Measurements from ENCODE around the gene TNFSF13B. TPM values are rescaled to one million over a fixed set of nuclear protein-coding genes. Genes with fewer than 3 reads are reported as not detected.

Gene TNFSF13B
- polyA plus RNA-seq, 4 donors = 2.6 to 6.9 (median 3.9) TPM

DNA sequence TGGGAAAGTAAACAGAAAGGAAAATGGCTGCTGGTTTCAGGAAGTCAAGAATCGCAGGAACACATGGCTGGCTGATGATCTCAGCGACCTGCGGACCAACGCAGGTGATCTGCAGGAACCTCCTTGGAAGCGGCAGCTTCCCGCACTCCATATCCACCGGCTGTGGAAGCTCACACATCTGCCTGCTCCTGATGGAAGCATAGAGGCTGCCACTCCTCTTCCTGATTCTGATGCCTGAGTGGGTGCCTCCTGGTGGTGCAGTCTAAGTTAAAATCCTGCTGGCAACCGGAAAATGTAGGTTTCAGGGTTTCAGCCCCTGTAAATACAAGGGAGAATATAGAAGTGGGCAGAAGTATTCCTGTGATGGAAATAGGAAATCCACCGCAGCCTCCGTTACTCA, 75.5 kb downstream of the TNFSF13B start:
- no peaks in the 10 kb centered on the region for H3K36me3 ChIP-seq (ENCODE audit: control insufficient read depth in 3 of 3, insufficient read depth in 2 of 3, low read depth in 1 of 3, low read length in 3 of 3)
- no peaks in the 10 kb centered on the region for H3K9me3 ChIP-seq (ENCODE audit: control insufficient read depth in 2 of 2, insufficient read depth in 1 of 2, low read depth in 1 of 2, low read length in 1 of 2)
- H3K4me3 ChIP-seq (ENCODE audit: low read depth in 1 of 3, low read length in 3 of 3) = no peak overlapping the region
- H3K27me3 ChIP-seq (ENCODE audit: control insufficient read depth in 3 of 3, insufficient read depth in 3 of 3, low read length in 3 of 3) = no peaks in the 10 kb centered on the region
- H3K4me1 ChIP-seq (ENCODE audit: control insufficient read depth in 3 of 3, insufficient read depth in 2 of 3, low read depth in 1 of 3, low read length in 2 of 3) = peaks cover 0 to 3% (median 0%) of the 10 kb centered on the region in 3 donors
- H3K27ac ChIP-seq (ENCODE audit: low read depth in 1 of 3, low read length in 2 of 3) = no peak overlapping the region
- 90 to 93% (median 93%) methylated on average over 10 of the region's 10 CpGs for WGBS, 3 donors
- FAIRE-seq (no peak), DNase-seq (no peak)

DNA sequence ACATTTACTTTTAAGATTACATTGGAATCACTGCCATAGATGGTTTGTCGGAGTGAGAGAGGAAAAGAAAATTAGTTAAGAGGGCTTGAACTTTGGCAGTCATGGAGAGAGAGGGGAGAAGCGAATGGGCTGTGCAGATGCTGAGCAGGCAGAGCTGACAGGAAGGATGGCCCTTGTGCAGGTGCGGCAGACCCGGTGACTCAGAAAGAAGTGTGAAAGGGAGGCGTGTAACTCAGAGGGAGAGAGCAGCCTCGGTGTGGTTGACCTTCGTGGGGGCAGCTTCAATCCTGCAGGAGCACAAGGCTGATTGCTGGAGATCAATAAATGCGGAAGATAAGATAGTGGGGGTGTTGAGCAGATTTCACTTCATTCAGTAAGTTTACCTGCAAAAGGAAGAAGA, 76.9 kb downstream of the TNFSF13B start:
- no peak overlapping the region for H3K27ac ChIP-seq (ENCODE audit: low read depth in 1 of 3, low read length in 2 of 3)
- FAIRE-seq = no peak
- no peaks in the 10 kb centered on the region for H3K27me3 ChIP-seq (ENCODE audit: control insufficient read depth in 3 of 3, insufficient read depth in 3 of 3, low read length in 3 of 3)
- H3K9me3 ChIP-seq (ENCODE audit: control insufficient read depth in 2 of 2, insufficient read depth in 1 of 2, low read depth in 1 of 2, low read length in 1 of 2) = no peaks in the 10 kb centered on the region
- H3K4me1 ChIP-seq (ENCODE audit: control insufficient read depth in 3 of 3, insufficient read depth in 2 of 3, low read depth in 1 of 3, low read length in 2 of 3) = peaks cover 0 to 3% (median 0%) of the 10 kb centered on the region in 3 donors
- no peak overlapping the region for H3K4me3 ChIP-seq (ENCODE audit: low read depth in 1 of 3, low read length in 3 of 3)
- 5 to 47% (median 25%) methylated on average over 8 of the region's 8 CpGs for WGBS, 3 donors
- no peaks in the 10 kb centered on the region for H3K36me3 ChIP-seq (ENCODE audit: control insufficient read depth in 3 of 3, insufficient read depth in 2 of 3, low read depth in 1 of 3, low read length in 3 of 3)
- peak; percentile 30 to 49 for DNase-seq

DNA sequence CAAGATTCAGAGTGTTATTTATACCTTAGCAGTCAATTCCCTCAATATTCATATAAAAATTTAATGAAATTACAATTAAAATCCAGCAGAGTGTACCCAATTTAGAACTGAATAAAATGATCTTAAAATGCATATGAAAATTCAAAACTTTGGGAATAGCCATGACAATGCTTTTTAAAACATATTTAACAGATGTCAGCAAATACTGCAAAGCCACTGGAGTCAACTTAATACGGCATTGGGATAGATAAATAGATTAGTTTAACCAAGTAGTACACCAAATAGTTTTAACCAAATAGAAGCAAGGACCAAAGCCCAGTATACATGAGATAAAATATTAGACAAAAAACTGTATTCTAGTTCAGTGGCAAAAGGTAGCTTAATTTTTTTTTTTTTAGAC, 79.8 kb downstream of the TNFSF13B start:
- DNase-seq (no peak), FAIRE-seq (no peak)
- 44 to 92% (median 84%) methylated on average over 1 of the region's 1 CpG for WGBS, 3 donors
- Histone ChIP-seq H3K9me3 (ENCODE audit: control insufficient read depth in 2 of 2, insufficient read depth in 1 of 2, low read depth in 1 of 2, low read length in 1 of 2) (no peaks in the 10 kb centered on the region), H3K27me3 (ENCODE audit: control insufficient read depth in 3 of 3, insufficient read depth in 3 of 3, low read length in 3 of 3) (no peaks in the 10 kb centered on the region), H3K27ac (ENCODE audit: low read depth in 1 of 3, low read length in 2 of 3) (no peak overlapping the region), H3K4me1 (ENCODE audit: control insufficient read depth in 3 of 3, insufficient read depth in 2 of 3, low read depth in 1 of 3, low read length in 2 of 3) (no peaks in the 10 kb centered on the region), H3K36me3 (ENCODE audit: control insufficient read depth in 3 of 3, insufficient read depth in 2 of 3, low read depth in 1 of 3, low read length in 3 of 3) (no peaks in the 10 kb centered on the region), H3K4me3 (ENCODE audit: low read depth in 1 of 3, low read length in 3 of 3) (no peak overlapping the region)

DNA sequence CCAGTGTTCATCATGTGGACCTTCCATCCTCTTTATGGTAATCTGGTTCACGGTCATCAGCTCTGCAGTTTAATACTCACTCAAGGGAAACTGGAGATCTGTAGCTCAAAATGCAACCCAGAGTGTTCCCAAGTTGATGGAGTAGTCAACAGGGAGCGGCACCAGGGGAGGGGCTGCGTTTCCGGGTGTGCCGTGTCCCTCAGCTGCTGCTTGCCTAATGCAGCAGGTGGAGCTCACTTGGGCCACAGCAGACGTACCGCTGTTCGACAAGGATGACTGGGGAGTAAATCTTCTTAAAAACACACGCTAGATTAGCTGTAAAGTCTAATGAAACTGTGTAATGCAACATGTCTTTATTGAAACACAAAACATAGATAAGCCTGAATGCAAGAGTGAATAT, 81.1 kb downstream of the TNFSF13B start:
- H3K36me3 ChIP-seq (ENCODE audit: control insufficient read depth in 3 of 3, insufficient read depth in 2 of 3, low read depth in 1 of 3, low read length in 3 of 3) = no peaks in the 10 kb centered on the region

DNA sequence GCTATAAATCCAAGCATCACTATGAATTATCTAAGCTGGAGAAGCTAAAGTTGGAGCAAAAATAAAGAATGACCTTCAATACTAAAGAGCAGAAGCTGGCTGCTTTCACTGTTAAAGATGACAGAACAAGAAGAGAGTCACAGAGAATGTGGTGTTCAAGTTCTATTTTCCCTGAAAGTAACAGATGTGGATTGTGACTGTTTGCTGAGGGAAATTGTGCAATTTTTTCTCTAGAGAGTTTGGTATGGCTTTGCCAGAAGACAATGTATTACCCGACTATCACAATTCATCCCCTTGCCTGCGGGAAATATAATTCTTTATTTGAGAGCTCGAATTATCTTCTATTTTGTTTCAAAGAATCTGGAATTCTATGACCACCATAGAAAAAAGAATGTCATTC, 83.1 kb downstream of the TNFSF13B start:
- H3K4me1 ChIP-seq (ENCODE audit: control insufficient read depth in 3 of 3, insufficient read depth in 2 of 3, low read depth in 1 of 3, low read length in 2 of 3) = no peaks in the 10 kb centered on the region
- H3K4me3 ChIP-seq (ENCODE audit: low read depth in 1 of 3, low read length in 3 of 3) = no peak overlapping the region
- FAIRE-seq (no peak), DNase-seq (no peak)
- 55 to 74% (median 68%) methylated on average over 3 of the region's 3 CpGs for WGBS, 3 donors
- H3K36me3 ChIP-seq (ENCODE audit: control insufficient read depth in 3 of 3, insufficient read depth in 2 of 3, low read depth in 1 of 3, low read length in 3 of 3) = no peaks in the 10 kb centered on the region
- H3K27me3 ChIP-seq (ENCODE audit: control insufficient read depth in 3 of 3, insufficient read depth in 3 of 3, low read length in 3 of 3) = no peaks in the 10 kb centered on the region
- no peak overlapping the region for H3K27ac ChIP-seq (ENCODE audit: low read depth in 1 of 3, low read length in 2 of 3)
- no peaks in the 10 kb centered on the region for H3K9me3 ChIP-seq (ENCODE audit: control insufficient read depth in 2 of 2, insufficient read depth in 1 of 2, low read depth in 1 of 2, low read length in 1 of 2)

More for the DNA sequence above, 81.1 kb downstream of the TNFSF13B start:
- Histone ChIP-seq H3K27ac (ENCODE audit: low read depth in 1 of 3, low read length in 2 of 3) (no peak overlapping the region), H3K4me1 (ENCODE audit: control insufficient read depth in 3 of 3, insufficient read depth in 2 of 3, low read depth in 1 of 3, low read length in 2 of 3) (no peaks in the 10 kb centered on the region), H3K4me3 (ENCODE audit: low read depth in 1 of 3, low read length in 3 of 3) (no peak overlapping the region), H3K9me3 (ENCODE audit: control insufficient read depth in 2 of 2, insufficient read depth in 1 of 2, low read depth in 1 of 2, low read length in 1 of 2) (no peaks in the 10 kb centered on the region), H3K27me3 (ENCODE audit: control insufficient read depth in 3 of 3, insufficient read depth in 3 of 3, low read length in 3 of 3) (no peaks in the 10 kb centered on the region)
- FAIRE-seq = no peak
- no peak for DNase-seq
- 54 to 85% (median 75%) methylated on average over 9 of the region's 9 CpGs for WGBS, 3 donors

DNA sequence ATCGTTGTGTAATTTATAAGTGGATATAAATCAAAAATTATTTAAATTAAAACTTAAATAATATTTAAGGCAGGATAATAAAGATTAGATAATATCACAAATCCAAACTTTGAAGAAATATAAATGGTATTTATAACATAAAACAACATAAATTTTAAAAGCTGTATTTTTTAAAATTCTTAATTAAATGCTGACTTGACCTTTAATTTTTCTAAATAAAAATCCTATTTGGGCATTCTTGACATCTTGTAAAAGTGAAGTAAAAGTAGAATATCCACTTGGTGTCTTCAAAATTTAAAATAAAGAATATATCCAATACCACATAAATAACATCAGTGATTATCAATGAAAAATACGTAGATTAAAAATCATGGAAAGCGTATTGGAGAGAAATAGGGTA, 87.7 kb downstream of the TNFSF13B start:
- Histone ChIP-seq H3K27ac (ENCODE audit: low read depth in 1 of 3, low read length in 2 of 3) (no peak overlapping the region), H3K9me3 (ENCODE audit: control insufficient read depth in 2 of 2, insufficient read depth in 1 of 2, low read depth in 1 of 2, low read length in 1 of 2) (no peaks in the 10 kb centered on the region), H3K4me1 (ENCODE audit: control insufficient read depth in 3 of 3, insufficient read depth in 2 of 3, low read depth in 1 of 3, low read length in 2 of 3) (no peaks in the 10 kb centered on the region), H3K36me3 (ENCODE audit: control insufficient read depth in 3 of 3, insufficient read depth in 2 of 3, low read depth in 1 of 3, low read length in 3 of 3) (no peaks in the 10 kb centered on the region), H3K27me3 (ENCODE audit: control insufficient read depth in 3 of 3, insufficient read depth in 3 of 3, low read length in 3 of 3) (no peaks in the 10 kb centered on the region), H3K4me3 (ENCODE audit: low read depth in 1 of 3, low read length in 3 of 3) (no peak overlapping the region)
- WGBS, 3 donors = 88 to 94% (median 91%) methylated on average over 3 of the region's 3 CpGs
- DNase-seq (no peak), FAIRE-seq (no peak)

Other genes starting within 250 kb of the TNFSF13B start
- gene LIG4, start 54.2 kb upstream of the TNFSF13B start, polyA plus RNA-seq = 10 to 100 TPM in 2 of 4 donors, 1 to 10 TPM in 2; 4.3 to 12.5 (median 9.0) TPM
- gene ABHD13, start 51.3 kb upstream of the TNFSF13B start, polyA plus RNA-seq = 10 to 100 TPM in 1 of 4 donors, 1 to 10 TPM in 3; 4.5 to 11.6 (median 6.2) TPM